Activated CD8-positive, alpha-beta memory T cell treated with anti-CD3 and anti-CD28 coated beads for 4 hours (primary cell): ENCODE results near the gene ANO6.

Experiments
- DNase-seq, 2 donors: peaks; one replicate each; pipeline ENCODE4 v3.0.0-alpha.2; 2020; ENCODE audit warnings: low read depth in 2 of 2

Gene ANO6

DNA sequence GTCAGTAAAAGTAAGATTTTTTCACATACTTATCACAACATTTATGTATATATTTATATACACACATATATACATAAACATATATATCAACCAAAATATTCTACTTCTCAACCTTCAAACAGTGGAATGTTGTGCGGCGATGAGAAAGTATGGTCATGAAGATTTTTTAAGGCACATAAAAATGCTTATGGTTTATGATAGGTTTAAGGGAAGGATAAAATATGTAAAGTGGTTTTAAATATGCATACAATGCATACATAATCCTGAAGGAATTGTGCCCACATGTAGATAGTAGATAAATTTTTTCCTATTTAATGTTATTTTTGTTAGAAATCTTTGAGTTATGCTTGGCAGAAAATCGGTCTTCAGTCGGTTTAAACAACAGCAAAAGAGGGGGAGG lies 182.7 kb downstream of the ANO6 start:
- DNase-seq = no peak

- DNase-seq = no peak
Observed at GRCh38 chr12:45400991-45401390, 185.1 kb downstream of the ANO6 start.

DNA sequence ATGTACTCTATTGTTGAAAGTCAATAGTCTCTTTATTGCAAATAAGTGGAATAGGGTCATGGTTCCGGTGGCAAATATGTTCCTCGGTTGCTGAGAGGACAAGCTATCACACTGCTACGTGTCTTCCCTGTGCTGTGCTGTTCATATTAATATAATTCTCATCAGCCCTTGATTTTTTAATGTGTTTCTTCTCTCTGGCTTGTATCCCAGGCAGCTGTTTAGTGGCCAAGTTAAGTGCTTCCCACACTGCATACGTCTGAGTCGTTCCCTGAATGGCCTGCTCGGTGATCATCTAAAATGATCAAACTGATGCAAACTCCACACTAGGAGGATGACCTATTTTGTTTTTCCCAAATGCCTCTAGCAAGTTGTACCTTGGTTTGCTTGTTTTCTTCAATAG lies 186.4 kb downstream of the ANO6 start:
- no peak for DNase-seq

DNA sequence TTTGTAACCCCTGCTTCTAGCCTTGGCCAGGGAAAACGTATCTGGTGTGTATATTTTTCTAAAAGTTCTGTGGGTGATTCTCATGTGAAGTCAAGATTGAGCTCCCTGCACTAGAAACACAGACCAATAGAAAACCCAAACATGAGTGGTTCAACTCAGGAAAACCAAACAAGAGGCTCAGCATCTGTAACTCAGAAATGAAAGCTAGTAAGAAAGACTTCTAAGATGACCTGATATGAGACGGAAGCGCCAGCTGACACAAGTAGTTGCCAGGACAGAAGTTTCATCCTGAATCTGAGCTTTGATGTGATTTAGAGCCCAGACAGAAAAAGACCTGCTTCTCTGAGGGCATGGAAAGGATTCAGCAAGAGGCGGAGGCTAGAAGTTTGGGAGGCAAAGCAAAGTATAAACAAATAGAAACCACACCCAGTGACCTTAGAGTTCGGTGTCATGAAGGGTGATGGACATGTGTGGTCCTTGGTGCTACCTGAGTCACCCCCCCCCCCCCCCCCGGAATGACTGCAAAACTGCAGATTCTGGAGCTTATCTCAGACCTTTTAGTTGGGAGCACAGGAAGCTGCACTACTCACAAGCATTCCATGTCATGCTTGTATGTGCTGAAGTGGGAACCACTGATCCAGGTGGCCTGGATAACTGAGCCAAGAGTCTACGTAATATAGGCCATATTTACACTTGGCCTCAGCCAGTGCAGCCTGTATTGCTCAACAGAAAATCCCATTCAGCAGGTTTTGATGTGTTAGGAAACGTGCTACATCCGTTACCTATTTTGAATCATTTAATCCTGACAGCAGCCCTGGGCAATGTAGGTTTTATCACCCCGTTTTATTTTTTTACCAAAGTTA lies 191.3 kb downstream of the ANO6 start:
- DNase-seq = no peak

- DNase-seq = no peak
Observed at GRCh38 chr12:45407981-45408728, 192.3 kb downstream of the ANO6 start.

DNA sequence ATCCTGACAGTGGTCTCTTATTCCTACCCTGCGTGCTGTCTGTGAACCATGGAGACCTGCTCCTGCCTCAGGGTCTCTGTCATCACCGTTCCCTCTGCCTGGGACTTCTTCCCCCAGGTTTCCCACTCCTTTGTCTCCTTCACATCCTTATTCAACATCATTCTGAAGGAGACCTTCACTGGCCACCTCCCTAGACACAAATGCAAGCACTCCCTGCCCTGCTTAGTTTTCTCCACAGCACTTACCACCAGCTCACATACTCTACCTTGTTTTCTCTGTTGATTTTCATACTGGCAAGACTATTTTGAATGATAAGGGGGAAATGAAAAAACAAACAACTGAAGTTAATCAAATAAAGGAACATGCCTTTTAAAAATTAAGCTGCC lies 192.8 kb downstream of the ANO6 start:
- DNase-seq = no peak

- no peak for DNase-seq
Observed at GRCh38 chr12:45409966-45410365, 194.1 kb downstream of the ANO6 start.

DNA sequence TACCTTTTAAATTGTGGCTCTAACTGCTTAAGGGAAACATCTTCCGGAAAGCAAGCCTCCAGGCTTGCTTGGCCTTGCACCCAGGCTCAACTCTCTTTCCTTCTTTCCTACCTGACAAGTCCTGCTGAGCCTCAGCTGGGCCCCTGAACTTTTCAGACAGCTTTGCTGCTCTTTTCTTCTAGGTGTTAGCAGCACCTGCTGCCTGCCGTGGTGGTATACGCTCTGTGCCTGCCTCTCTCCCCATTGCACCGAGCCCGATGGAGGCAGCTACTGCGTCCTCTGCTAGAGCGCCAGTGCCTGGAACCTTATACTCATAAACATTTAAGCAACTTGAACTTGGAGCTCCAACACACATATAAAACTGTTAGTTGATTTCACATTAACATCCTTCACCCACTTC lies 195.7 kb downstream of the ANO6 start:
- DNase-seq = no peak

- no peak for DNase-seq
Observed at GRCh38 chr12:45415393-45415817, 199.5 kb downstream of the ANO6 start.

- no peak for DNase-seq
Observed at GRCh38 chr12:45416126-45416525, 200.2 kb downstream of the ANO6 start.

DNA sequence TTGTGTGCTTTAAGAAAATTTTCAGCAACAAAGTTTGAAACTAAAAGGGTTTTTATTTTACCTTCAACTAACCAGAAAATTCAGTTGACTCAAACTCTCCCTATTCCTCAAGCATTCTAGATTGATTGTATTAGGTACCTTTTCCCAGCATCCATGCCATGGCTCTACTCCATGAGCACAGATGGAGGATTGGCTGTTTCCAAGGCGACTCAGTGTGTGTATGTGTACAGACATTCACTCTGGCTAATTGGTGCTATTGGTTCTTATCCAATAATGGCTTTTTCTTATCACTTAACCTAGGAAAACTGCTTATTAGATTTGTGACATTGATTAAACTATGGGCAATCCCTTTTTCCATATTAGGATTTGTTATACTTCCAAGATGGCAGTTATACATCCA lies 202.6 kb downstream of the ANO6 start:
- no peak for DNase-seq

- DNase-seq = no peak
Observed at GRCh38 chr12:45419317-45419814, 203.5 kb downstream of the ANO6 start.

DNA sequence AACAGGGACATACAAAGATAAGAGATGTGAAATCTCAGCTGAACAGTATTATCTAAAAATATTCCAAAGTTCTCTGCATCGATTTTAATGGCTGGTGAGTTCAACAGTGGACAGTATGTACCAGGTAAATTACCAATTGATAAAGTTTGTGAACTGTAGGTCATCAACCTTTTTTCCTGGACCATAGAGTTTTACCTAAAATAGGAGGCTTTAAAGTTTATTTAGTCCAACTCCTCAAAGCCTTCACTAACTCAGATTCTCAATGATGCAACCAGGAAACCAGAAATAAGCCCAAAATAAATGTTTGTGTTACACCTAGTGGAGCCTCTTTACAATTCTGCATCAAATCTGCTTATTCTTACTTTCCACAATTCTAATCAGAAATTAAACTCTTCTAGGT lies 205.8 kb downstream of the ANO6 start:
- DNase-seq = no peak

- no peak for DNase-seq
Observed at GRCh38 chr12:45423931-45424330, 208.0 kb downstream of the ANO6 start.

GRCh38 chr12:45425426-45425825 lies 209.5 kb downstream of the ANO6 start:
- DNase-seq = no peak

DNA sequence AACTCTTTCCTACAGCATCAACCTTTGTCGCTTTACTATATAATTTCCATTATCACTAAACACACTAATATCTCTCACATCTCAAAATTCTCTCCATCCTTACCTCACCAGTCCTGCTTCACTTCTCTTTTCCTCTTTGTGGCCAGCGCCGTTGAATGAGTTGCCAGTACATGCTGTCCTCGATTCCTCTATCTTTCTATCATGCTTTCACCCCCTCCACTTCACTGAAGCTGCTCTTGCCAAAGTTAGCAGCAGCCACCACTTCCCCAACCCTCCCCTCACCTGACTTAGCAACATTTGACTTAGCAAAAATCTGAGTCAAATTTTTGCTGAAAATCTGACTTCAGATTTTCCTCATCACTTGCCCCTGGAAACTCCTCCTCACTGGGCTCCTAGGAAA lies 210.4 kb downstream of the ANO6 start:
- DNase-seq = no peak

GRCh38 chr12:45427042-45427441 lies 211.1 kb downstream of the ANO6 start:
- DNase-seq = no peak

DNA sequence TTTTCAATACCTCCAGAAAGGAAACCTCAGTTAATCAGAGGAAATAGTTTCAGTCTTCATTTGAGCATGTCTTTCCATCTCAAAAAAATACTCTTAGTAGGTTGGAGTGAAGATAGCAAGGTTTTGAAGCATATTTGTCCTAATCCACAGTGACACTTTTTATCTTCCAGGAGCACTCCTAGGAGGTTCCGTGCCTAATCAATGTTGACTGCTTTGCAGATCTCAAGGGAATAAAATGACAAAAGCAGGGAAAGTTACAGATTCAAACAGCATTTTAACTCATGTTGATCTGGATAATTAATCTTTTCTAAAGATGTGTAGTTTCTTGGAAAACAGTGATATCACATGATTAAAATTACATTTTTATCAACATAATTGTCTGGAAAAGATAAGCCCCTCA lies 213.9 kb downstream of the ANO6 start:
- no peak for DNase-seq

DNA sequence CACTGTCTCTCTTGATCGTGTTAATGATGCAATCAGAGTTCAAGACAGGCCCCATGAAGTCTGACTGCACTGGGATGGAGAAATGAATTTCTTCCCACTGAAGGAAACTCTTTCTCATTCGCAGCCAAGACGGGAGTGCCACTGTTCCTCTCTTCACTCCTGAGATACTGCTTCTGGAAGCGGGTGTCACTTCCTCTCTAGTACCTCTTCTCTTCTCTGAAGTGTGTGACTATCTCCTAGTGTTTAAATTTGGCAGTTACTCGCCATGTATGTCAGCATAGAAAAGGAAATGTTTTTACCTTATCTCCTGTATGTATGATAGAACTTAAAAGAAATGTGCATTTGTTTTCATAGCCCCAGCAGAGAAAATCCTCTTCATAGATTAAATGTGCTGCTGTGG lies 215.2 kb downstream of the ANO6 start:
- DNase-seq = no peak

- no peak for DNase-seq
Observed at GRCh38 chr12:45432710-45433109, 216.8 kb downstream of the ANO6 start.

- no peak for DNase-seq
Observed at GRCh38 chr12:45433441-45433868, 217.6 kb downstream of the ANO6 start.

DNA sequence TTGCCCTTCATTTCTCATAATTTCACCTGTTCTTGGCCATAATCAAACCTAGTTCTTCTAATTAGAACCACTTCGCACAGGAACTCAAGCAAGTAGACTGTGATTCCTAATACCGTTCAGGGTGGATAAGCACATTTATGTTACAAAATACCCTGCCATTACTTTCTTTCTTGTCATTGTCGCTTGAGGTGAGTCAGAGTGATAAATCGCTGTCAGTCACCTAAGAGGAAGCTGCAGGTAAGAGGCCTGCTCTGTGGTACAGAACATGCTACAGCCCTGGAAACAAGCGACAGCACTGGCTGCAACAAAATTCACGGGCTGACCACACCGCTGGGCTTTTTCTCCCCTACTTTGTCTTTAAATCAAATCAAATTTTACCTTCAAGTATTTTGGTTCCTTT lies 218.2 kb downstream of the ANO6 start:
- no peak for DNase-seq
